HCT116 (cell line): ENCODE results near the gene BAX. TPM values are rescaled to one million over a fixed set of nuclear protein-coding genes. Genes with fewer than 3 reads are reported as not detected.

Experiments used
- ATAC-seq: fragments of 200-7000 bp; cut with Tn5 transposase; 2 replicates; pipeline ENCODE4 v1.9.1; 2020; ENCODE audit warnings: mild to moderate bottlenecking, moderate library complexity
- BruUV-seq: library from RNA; stranded (reverse); fragments of 400-500 nt; replicated peaks from 2 replicates; lab custom pipeline; 2021; lab: Mats Ljungman, UMichigan
- CTCF ChIA-PET: fragments of 300-600 bp; sonication (Branson Sonifier 250); formaldehyde crosslinking; loops from one replicate; lab custom pipeline; 2021; ENCODE audit warnings: antibody characterized with exemption; lab: Charles Lee
- POLR2A ChIA-PET: fragments of 300-600, 350-600 bp; sonication (Branson Sonifier 250); formaldehyde crosslinking; loops from one replicate; lab custom pipeline; 2021; ENCODE audit warnings: antibody characterized with exemption; lab: Charles Lee
- RAD21 ChIA-PET, 2 experiments: fragments of 300-600 bp; sonication (Branson Sonifier 250); formaldehyde crosslinking; loops; one replicate each; lab custom pipeline; 2023; ENCODE audit warnings: low total read pairs in 2 of 2; ENCODE audit not compliant: uncharacterized antibody in 2 of 2, unreplicated experiment in 2 of 2, low non-redundant PET in 1 of 2; lab: Charles Lee
- DNase-seq: peaks from one replicate; pipeline ENCODE4 v3.0.0-alpha.2; 2010; ENCODE audit warnings: low read depth, low spot score
- H2AFZ ChIP-seq: fragments of 200-600 bp; shearing (Covaris generic), sonication (generic); 2 replicates; pipeline ENCODE4 v1.6.1; 2017; ENCODE audit warnings: low read depth, mixed run types, mixed read lengths, antibody characterized with exemption, low read length; ENCODE audit not compliant: poor library complexity, severe bottlenecking
- H3K27ac ChIP-seq: 2 replicates; pipeline ENCODE4 v1.5.1; 2012; ENCODE audit warnings: low read depth, low read length
- H3K27me3 ChIP-seq: fragments of 200-600 bp; sonication (generic); 2 replicates; pipeline ENCODE4 v1.6.1; 2016; ENCODE audit warnings: mixed run types, low read length, mixed read lengths; ENCODE audit not compliant: insufficient read depth
- H3K36me3 ChIP-seq, 2 experiments: fragments of 200-500 bp in 1 of 2; fragments of 200-600 bp in 1 of 2; sonication (Bioruptor generic) in 1 of 2; sonication (generic) in 1 of 2; 2 replicates each; pipeline versions ENCODE4 v1.5.1 to v1.6.1; 2014 to 2016; ENCODE audit warnings: low read length in 2 of 2, inconsistent platforms in 1 of 2, mixed read lengths in 1 of 2, mixed run types in 1 of 2; ENCODE audit not compliant: insufficient read depth in 2 of 2, control insufficient read depth in 1 of 2
- H3K4me1 ChIP-seq, 2 experiments: fragments of 200-600 bp in 1 of 2; sonication (generic) in 1 of 2; 2 replicates each; pipeline versions ENCODE4 v1.5.1 to v1.6.1; 2012 to 2017; ENCODE audit warnings: low read length in 2 of 2, inconsistent platforms in 1 of 2, mild to moderate bottlenecking in 1 of 2, mixed read lengths in 1 of 2, mixed run types in 1 of 2, moderate library complexity in 1 of 2; ENCODE audit not compliant: insufficient read depth in 2 of 2, control insufficient read depth in 1 of 2
- H3K4me2 ChIP-seq: fragments of 200-600 bp; sonication (generic); 2 replicates; pipeline ENCODE4 v1.6.1; 2017; ENCODE audit warnings: mixed run types, low read length, mixed read lengths
- H3K4me3 ChIP-seq, 2 experiments: fragments of 200-600 bp in 1 of 2; sonication (generic) in 1 of 2; replicated peaks in 1 of 2; 2 replicates each; pipeline ENCODE4 v1.5.1; 2011 to 2016; ENCODE audit warnings: low read length in 2 of 2, control low read depth in 1 of 2, low read depth in 1 of 2, mild to moderate bottlenecking in 1 of 2, mixed read lengths in 1 of 2, mixed run types in 1 of 2
- H3K79me2 ChIP-seq: fragments of 200-600 bp; sonication (generic); 2 replicates; pipeline ENCODE4 v1.6.1; 2017; ENCODE audit warnings: mild to moderate bottlenecking, mixed run types, low read length, moderate library complexity, mixed read lengths; ENCODE audit not compliant: insufficient read depth
- H3K9ac ChIP-seq: fragments of 200-600 bp; sonication (generic); 2 replicates; pipeline ENCODE4 v1.6.1; 2016; ENCODE audit warnings: low read length, mixed read lengths
- H3K9me2 ChIP-seq: fragments of 200-600 bp; sonication (generic), shearing (Covaris generic); 2 replicates; pipeline ENCODE4 v1.6.1; 2017; ENCODE audit warnings: mixed run types, mild to moderate bottlenecking, moderate library complexity; ENCODE audit not compliant: insufficient read depth
- H3K9me3 ChIP-seq, 2 experiments: fragments of 200-500 bp in 1 of 2; fragments of 200-600 bp in 1 of 2; sonication (Bioruptor generic) in 1 of 2; sonication (generic) in 1 of 2; 2 replicates each; pipeline ENCODE4 v1.6.1; 2014 to 2017; ENCODE audit warnings: low read length in 2 of 2, mixed read lengths in 2 of 2, inconsistent platforms in 1 of 2, low read depth in 1 of 2, mild to moderate bottlenecking in 1 of 2, mixed run types in 1 of 2, moderate library complexity in 1 of 2; ENCODE audit not compliant: control insufficient read depth in 1 of 2, insufficient read depth in 1 of 2
- H4K20me1 ChIP-seq: fragments of 200-600 bp; sonication (generic), shearing (Covaris generic); 2 replicates; pipeline ENCODE4 v1.6.1; 2017; ENCODE audit warnings: mixed run types, mild to moderate bottlenecking, moderate library complexity; ENCODE audit not compliant: insufficient read depth
- CEBPB ChIP-seq: IDR thresholded peaks from 2 replicates; pipeline ENCODE4 v1.6.1; 2012; ENCODE audit warnings: low read depth
- CTCF ChIP-seq, 3 experiments: fragments of 200-600 bp in 1 of 3; sonication (generic) in 1 of 3; IDR thresholded peaks in 2 of 3; conservative IDR thresholded peaks in 1 of 3; 2 replicates each; pipeline ENCODE4 v1.5.1; 2012 to 2017; ENCODE audit warnings: low read depth in 2 of 3, low read length in 2 of 3, antibody characterized with exemption in 1 of 3, borderline replicate concordance in 1 of 3, control low read depth in 1 of 3, mild to moderate bottlenecking in 1 of 3, mixed read lengths in 1 of 3, mixed run types in 1 of 3, moderate library complexity in 1 of 3; ENCODE audit not compliant: insufficient read depth in 1 of 3
- EGR1 ChIP-seq: IDR thresholded peaks from 2 replicates; pipeline ENCODE4 v1.6.1; 2012; ENCODE audit warnings: low read depth
- RAD21 ChIP-seq: IDR thresholded peaks from 2 replicates; pipeline ENCODE4 v1.6.1; 2012; ENCODE audit warnings: low read depth, mild to moderate bottlenecking
- YY1 ChIP-seq: IDR thresholded peaks from 2 replicates; pipeline ENCODE4 v1.6.1; 2011; ENCODE audit warnings: low read length, low read depth, moderate library complexity, mild to moderate bottlenecking; ENCODE audit not compliant: insufficient replicate concordance; ENCODE audit errors: extremely low read depth
- ZFX ChIP-seq: fragments of 450-650 bp; IDR thresholded peaks from 2 replicates; pipeline ENCODE4 v1.6.1; 2017
- ZNF274 ChIP-seq: fragments of 200-500 bp; sonication (Bioruptor generic); IDR thresholded peaks from 2 replicates; pipeline ENCODE4 v1.6.1; 2014; ENCODE audit warnings: mild to moderate bottlenecking, low read depth, low read length, inconsistent platforms
- intact Hi-C: fragments of 100-400 bp; cut with micrococcal nuclease; formaldehyde crosslinking; loops from 2 replicates; pipeline ENCODE4 v1.10.0; 2022
- total RNA-seq: library from RNA; stranded (reverse); gene quantifications from one replicate; pipeline ENCODE4 v1.2.1, GENCODE V29; 2021; ENCODE audit not compliant: unreplicated experiment

Gene BAX
- total RNA-seq, 1 experiment from 2014 or later: 96.4 TPM

GRCh38 chr19:48970923-48971395, 16.3 kb downstream of the BAX start:
- no peaks in the 10 kb centered on the region for H3K27me3 ChIP-seq
- no peak overlapping the region for H2AFZ ChIP-seq
- peaks cover 0 to 22% of the 10 kb centered on the region in 2 experiments; a peak in 3 of 4 replicates for H3K4me1 ChIP-seq
- H3K9ac ChIP-seq: no peak overlapping the region
- intact Hi-C loops: loop anchor here (1.0 kb wide), 2 partner anchors 136 to 183 kb away; no protein-coding TSS in a partner anchor
- H3K36me3 ChIP-seq: peaks cover 14 to 35% of the 10 kb centered on the region in 2 experiments; a peak in 3 of 4 replicates
- DNase-seq: no peak
- H3K4me2 ChIP-seq: no peak overlapping the region
- H3K9me2 ChIP-seq: no peaks in the 10 kb centered on the region
- H3K4me3 ChIP-seq: no peak overlapping the region
- ChIA-PET RAD21 (interaction anchor here in 1 of 2 experiments (0.5 to 0.9 kb wide), 4 partner anchors 10 to 176 kb away, joined by 3 to 4 read pairs (median 3); no protein-coding TSS in a partner anchor), POLR2A (interaction anchor here (0.8 to 1.9 kb wide), 5 partner anchors 9 to 99 kb away, joined by 3 to 11 read pairs (median 3); partner anchors contain the start of genes BAX, DHDH, GYS1 and PPP1R15A), CTCF (interaction anchor here (0.7 to 3.2 kb wide), 28 partner anchors 9 to 630 kb away, joined by 3 to 28 read pairs (median 4); partner anchors contain the start of genes BAX, CA11, DHDH and GYS1)
- no TSS peak for BruUV-seq
- no peak overlapping the region for H3K27ac ChIP-seq
- peak; percentile 71 for ATAC-seq
- H3K79me2 ChIP-seq: peaks cover 7% of the 10 kb centered on the region
- no peaks in the 10 kb centered on the region for H3K9me3 ChIP-seq
- TF ChIP-seq YY1 (no peak), CEBPB (no peak), CTCF (IDR thresholded peaks at IDR 0.05 in 2 of 3, conservative IDR thresholded peaks at IDR 0.05 in 1 of 3; ENCODE audit: borderline replicate concordance in 1 of 3, insufficient read depth in 1 of 3, low read depth in 2 of 3, low read length in 2 of 3) (peak in 2 of 3 experiments; percentile 94 to 95; a peak in 4 of 6 replicates), ZNF274 (no peak), EGR1 (no peak), ZFX (no peak), RAD21 (peak; percentile 88)
- H4K20me1 ChIP-seq: peaks cover 7% of the 10 kb centered on the region; the same call in 1 of the 2 replicates
